Transverse colon (tissue), 4 donors: Measurements from ENCODE around the gene NAA35. TPM values are rescaled to one million over a fixed set of nuclear protein-coding genes. Genes with fewer than 3 reads are reported as not detected.

Experiments
- DNase-seq: peaks from one replicate; pipeline ENCODE4 v3.0.0-alpha.2; 2019
- H3K27ac ChIP-seq, 4 donors: fragments of 200-600 bp; sonication (generic); 2 replicates each; pipeline ENCODE4 v1.5.1; 2016 to 2018; ENCODE audit warnings: inconsistent platforms in 4 of 4
- H3K27me3 ChIP-seq: fragments of 200-600 bp; sonication (generic); 2 replicates; pipeline ENCODE4 v1.5.1; 2017; ENCODE audit warnings: inconsistent platforms
- H3K36me3 ChIP-seq, 4 donors: fragments of 200-600 bp; sonication (generic); 2 replicates each; pipeline ENCODE4 v1.5.1; 2017 to 2019; ENCODE audit warnings: inconsistent platforms in 4 of 4
- H3K4me1 ChIP-seq, 4 donors: fragments of 200-600 bp; sonication (generic); 2 replicates each; pipeline ENCODE4 v1.5.1; 2017 to 2020; ENCODE audit warnings: inconsistent platforms in 4 of 4
- H3K4me3 ChIP-seq, 4 donors: fragments of 200-600 bp; sonication (generic); 1 replicate in 1 of 4; 2 replicates in 3 of 4; pipeline versions ENCODE4 v1.5.1 to v1.6.1; 2017 to 2019; ENCODE audit warnings: inconsistent platforms in 4 of 4
- H3K9me3 ChIP-seq, 2 donors: fragments of 200-600 bp; sonication (generic); 2 replicates each; pipeline ENCODE4 v1.5.1; 2017 to 2019; ENCODE audit warnings: inconsistent platforms in 2 of 2
- EP300 ChIP-seq: sonication (generic); formaldehyde crosslinking; IDR thresholded peaks from one replicate; pipeline ENCODE4 v1.6.1; 2017; ENCODE audit warnings: antibody characterized with exemption, low read depth
- POLR2A ChIP-seq: fragments of 450-650 bp; IDR thresholded peaks from one replicate; pipeline ENCODE4 v1.6.1; 2016; ENCODE audit warnings: antibody characterized with exemption, mild to moderate bottlenecking, moderate library complexity
- POLR2AphosphoS5 ChIP-seq, 3 donors: sonication (generic); formaldehyde crosslinking; IDR thresholded peaks; one replicate each; pipeline ENCODE4 v1.6.1; 2016; ENCODE audit warnings: antibody characterized with exemption in 3 of 3
- WGBS, 2 donors: methylation state at CpG; one replicate each; pipeline ENCODE4 v1.1.5; 2018; ENCODE audit warnings: low coverage in 1 of 2; 5-methylcytosine and 5-hydroxymethylcytosine counted together
- in situ Hi-C, 4 donors: fragments of 200-750 bp; cut with MboI; loops; one replicate each; pipeline versions ENCODE4 v1.15.0 to v1.15.1; 2017; ENCODE audit warnings: low sequenced_read_pairs in 3 of 4, low pct_ligation_motif_present in 1 of 4, low pct_unique_long_range_greater_than_20kb in 1 of 4
- intact Hi-C: fragments of 100-400 bp; cut with DNase I; formaldehyde crosslinking; loops from one replicate; pipeline ENCODE4 v1.15.1; 2023; ENCODE audit warnings: low total_unique reads
- total RNA-seq, 4 donors: library from RNA; depleted of rRNA; stranded (reverse); fragments of >200 nt; gene quantifications; one replicate each; pipeline ENCODE4 v1.1.0, GENCODE V29; 2016
- TF ChIP-seq, protein P1 (sequence below), 5 experiments: fragments of 200-600 bp in 3 of 5; fragments of 450-650 bp in 2 of 5; sonication (generic) in 3 of 5; IDR thresholded peaks; 1 replicate in 2 of 5; 2 replicates in 3 of 5; pipeline ENCODE4 v1.5.1; 2016 to 2017; ENCODE audit warnings: antibody characterized with exemption in 5 of 5, inconsistent platforms in 3 of 5, mild to moderate bottlenecking in 2 of 5, moderate library complexity in 1 of 5

The NAA35 gene
- total RNA-seq, 4 donors from 2014 or later = 24.7 to 51.5 (median 34.5) TPM

DNA sequence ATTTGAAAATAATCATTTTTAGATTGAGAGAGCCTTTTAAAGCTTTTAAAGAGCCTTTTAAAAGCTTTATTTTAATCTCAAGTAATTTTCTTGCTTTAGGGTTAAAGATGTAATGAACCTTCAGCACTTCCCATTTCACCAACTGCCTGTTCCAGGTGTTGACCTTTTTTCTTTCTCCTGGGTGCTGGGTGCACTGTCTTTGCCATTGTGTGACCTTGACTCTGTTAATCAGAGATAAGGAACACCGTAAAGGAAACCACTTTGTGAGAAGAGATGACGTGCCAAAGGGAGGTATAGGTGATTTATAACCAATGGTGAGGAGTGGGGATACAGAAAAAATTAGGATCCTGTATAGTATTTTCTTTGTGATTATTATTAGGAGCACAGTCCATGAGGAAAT, 68.2 kb downstream of the NAA35 start:
- 44 to 45% methylated on average over 2 of the region's 2 CpGs for WGBS, 2 donors
- no peaks in the 10 kb centered on the region for H3K27me3 ChIP-seq
- H3K9me3 ChIP-seq = peaks cover 0 to 4% of the 10 kb centered on the region in 2 donors
- no peak for TF ChIP-seq EP300
- intact Hi-C loops = no loop called here
- peaks cover 0 to 62% (median 27%) of the 10 kb centered on the region in 4 donors for H3K36me3 ChIP-seq
- H3K4me3 ChIP-seq = no peak overlapping the region
- no peak overlapping the region for H3K27ac ChIP-seq
- no peaks in the 10 kb centered on the region for H3K4me1 ChIP-seq
- DNase-seq = no peak
- in situ Hi-C loops = loop anchor here in 2 of 4 donors (10.0 to 25.0 kb wide), 2 partner anchors 184 to 303 kb away; no protein-coding TSS in a partner anchor

DNA sequence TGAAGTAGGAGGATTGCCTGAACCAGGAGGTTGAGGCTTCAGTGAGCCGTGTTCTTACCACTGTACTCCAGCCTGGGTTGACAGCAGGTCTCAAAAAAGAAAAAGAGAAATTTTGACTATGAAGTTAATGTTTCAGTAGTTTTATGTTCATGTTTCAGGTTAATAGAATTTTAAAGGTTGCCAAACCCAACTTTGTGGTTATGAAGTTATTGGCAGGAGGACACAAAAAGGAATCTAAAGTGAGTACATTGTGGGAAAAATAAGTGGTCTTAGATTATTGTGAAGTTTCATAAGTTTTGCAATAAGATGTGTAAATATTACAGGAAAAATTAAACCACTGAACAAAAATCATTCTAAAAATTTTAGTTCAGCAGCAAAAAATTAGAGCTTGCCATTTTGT, 79.8 kb downstream of the NAA35 start:
- intact Hi-C loops = no loop called here
- DNase-seq = no peak
- Histone ChIP-seq H3K27ac (no peak overlapping the region), H3K4me3 (no peak overlapping the region), H3K4me1 (no peaks in the 10 kb centered on the region), H3K27me3 (no peaks in the 10 kb centered on the region), H3K9me3 (no peaks in the 10 kb centered on the region), H3K36me3 (peaks cover 0 to 56% (median 14%) of the 10 kb centered on the region in 4 donors)
- TF ChIP-seq POLR2AphosphoS5 (IDR thresholded peaks at IDR 0.05) = no peak
- TF ChIP-seq POLR2A = no peak
- TF ChIP-seq EP300 = no peak
- TF ChIP-seq, protein P1, sequence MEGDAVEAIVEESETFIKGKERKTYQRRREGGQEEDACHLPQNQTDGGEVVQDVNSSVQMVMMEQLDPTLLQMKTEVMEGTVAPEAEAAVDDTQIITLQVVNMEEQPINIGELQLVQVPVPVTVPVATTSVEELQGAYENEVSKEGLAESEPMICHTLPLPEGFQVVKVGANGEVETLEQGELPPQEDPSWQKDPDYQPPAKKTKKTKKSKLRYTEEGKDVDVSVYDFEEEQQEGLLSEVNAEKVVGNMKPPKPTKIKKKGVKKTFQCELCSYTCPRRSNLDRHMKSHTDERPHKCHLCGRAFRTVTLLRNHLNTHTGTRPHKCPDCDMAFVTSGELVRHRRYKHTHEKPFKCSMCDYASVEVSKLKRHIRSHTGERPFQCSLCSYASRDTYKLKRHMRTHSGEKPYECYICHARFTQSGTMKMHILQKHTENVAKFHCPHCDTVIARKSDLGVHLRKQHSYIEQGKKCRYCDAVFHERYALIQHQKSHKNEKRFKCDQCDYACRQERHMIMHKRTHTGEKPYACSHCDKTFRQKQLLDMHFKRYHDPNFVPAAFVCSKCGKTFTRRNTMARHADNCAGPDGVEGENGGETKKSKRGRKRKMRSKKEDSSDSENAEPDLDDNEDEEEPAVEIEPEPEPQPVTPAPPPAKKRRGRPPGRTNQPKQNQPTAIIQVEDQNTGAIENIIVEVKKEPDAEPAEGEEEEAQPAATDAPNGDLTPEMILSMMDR (IDR thresholded peaks at IDR 0.05) = no peak
- in situ Hi-C loops = loop anchor here in 1 of 4 donors (25.0 kb wide), 1 partner anchor 292 kb away; no protein-coding TSS in a partner anchor
- WGBS, 2 donors = 100% methylated on average over 1 of the region's 1 CpG

DNA sequence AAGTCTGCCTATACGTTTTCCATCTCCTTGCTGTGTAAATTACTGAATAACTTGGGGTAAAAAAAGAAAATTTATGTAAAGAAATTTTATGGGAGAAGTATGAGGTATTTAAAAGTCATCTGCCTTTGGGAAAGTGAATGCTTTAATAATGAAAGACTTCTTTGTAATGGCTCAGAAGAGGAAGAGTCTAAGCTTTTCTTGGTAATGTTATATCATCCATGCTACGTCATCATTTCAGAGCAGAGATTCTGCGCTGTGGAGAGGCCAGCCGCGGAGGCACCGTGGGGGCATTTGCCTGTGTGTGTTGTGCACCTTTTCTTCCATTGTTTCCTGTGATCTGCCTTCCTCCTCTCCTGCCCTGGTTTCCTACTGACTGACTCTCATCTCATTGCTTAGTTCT, 80.2 kb downstream of the NAA35 start:
- Histone ChIP-seq H3K36me3 (peaks cover 0 to 56% (median 15%) of the 10 kb centered on the region in 4 donors), H3K9me3 (no peaks in the 10 kb centered on the region), H3K27ac (no peak overlapping the region), H3K4me1 (no peaks in the 10 kb centered on the region), H3K27me3 (no peaks in the 10 kb centered on the region), H3K4me3 (no peak overlapping the region)
- TF ChIP-seq, protein P1 (IDR thresholded peaks at IDR 0.05) = no peak
- TF ChIP-seq POLR2AphosphoS5 (IDR thresholded peaks at IDR 0.05) (no peak), POLR2A (no peak), EP300 (no peak)
- no peak for DNase-seq
- intact Hi-C loops (no loop called here), in situ Hi-C loops (loop anchor here in 1 of 4 donors (25.0 kb wide), 1 partner anchor 291 kb away; no protein-coding TSS in a partner anchor)
- 82 to 91% methylated on average over 6 of the region's 6 CpGs for WGBS, 2 donors

DNA sequence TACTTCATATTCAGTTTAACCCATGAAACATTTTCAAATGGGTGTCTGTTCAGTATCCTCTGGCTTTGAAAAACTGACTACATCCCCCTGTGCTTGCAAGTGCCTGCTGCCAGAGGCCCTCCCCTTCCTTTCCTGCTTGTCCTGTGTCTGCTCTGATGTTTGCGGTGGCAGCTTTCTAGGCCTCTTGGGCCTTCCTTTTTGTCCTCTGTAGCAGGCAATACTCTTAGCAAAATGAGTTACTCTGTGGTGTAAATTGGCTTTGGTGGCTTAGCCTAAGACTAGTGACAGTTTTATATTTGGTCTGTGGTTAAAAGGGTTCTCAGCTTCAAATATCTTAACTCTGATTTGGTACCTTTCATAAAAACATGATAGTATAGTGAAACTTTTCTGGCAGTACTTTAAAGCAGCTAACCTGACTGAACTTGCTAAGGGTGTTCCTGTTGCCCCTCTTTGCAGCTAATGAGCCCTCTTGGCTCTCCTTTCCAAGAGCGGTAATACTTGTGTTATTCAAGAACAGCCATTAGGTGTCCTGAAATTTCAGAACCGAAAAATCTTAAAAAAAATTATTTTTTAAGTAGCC, 81.8 kb downstream of the NAA35 start:
- no peaks in the 10 kb centered on the region for H3K4me1 ChIP-seq
- no peak for DNase-seq
- H3K27me3 ChIP-seq = no peaks in the 10 kb centered on the region
- 85 to 87% methylated on average over 3 of the region's 3 CpGs for WGBS, 2 donors
- H3K36me3 ChIP-seq = peaks cover 0 to 50% (median 9%) of the 10 kb centered on the region in 4 donors
- H3K4me3 ChIP-seq = no peak overlapping the region
- no peaks in the 10 kb centered on the region for H3K9me3 ChIP-seq
- no peak for TF ChIP-seq POLR2A
- no peak for TF ChIP-seq EP300
- in situ Hi-C loops = loop anchor here in 1 of 4 donors (25.0 kb wide), 1 partner anchor 290 kb away; no protein-coding TSS in a partner anchor
- H3K27ac ChIP-seq = no peak overlapping the region
- intact Hi-C loops = no loop called here

DNA sequence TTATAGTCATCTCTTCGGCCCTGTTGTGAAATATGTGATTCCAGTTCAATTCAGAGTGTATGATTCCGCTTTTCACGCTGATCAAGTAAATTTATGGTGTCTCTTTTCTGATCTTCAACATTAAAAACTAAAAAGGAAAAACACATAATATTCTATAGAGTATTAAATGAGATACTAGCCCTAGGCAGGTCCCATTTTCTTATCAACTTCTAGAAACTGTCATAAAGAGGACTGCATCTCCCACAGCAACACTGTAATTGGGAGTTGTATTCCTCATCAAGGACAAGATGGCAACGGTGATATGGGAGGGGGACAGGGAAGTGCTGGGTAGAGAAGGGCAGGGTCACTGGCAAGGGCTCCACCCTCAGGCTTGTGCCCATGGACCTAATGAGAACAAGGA, 86.8 kb downstream of the NAA35 start:
- 76 to 94% methylated on average over 4 of the region's 4 CpGs for WGBS, 2 donors
- in situ Hi-C loops = no loop called here
- TF ChIP-seq POLR2A (no peak), POLR2AphosphoS5 (IDR thresholded peaks at IDR 0.05) (no peak), EP300 (no peak)
- TF ChIP-seq, protein P1 (IDR thresholded peaks at IDR 0.05) = no peak
- intact Hi-C loops = no loop called here
- Histone ChIP-seq H3K27ac (no peak overlapping the region), H3K36me3 (peaks cover 0 to 30% (median 2%) of the 10 kb centered on the region in 4 donors), H3K27me3 (no peaks in the 10 kb centered on the region), H3K4me1 (no peaks in the 10 kb centered on the region), H3K4me3 (no peak overlapping the region), H3K9me3 (no peaks in the 10 kb centered on the region)
- no peak for DNase-seq
